GM19455 (cell line): ENCODE results near the gene CMKLR1.

ENCODE experiments used
- ATAC-seq: cut with Tn5 transposase; IDR thresholded peaks from one replicate; pipeline ENCODE4 v1.9.1; 2021; ENCODE audit not compliant: unreplicated experiment

Gene CMKLR1

GRCh38 chr12:108269224-108269623 lies 69.9 kb downstream of the CMKLR1 start:
- ATAC-seq: no peak

GRCh38 chr12:108268397-108268796 lies 70.7 kb downstream of the CMKLR1 start:
- ATAC-seq: no peak

GRCh38 chr12:108267450-108267849 lies 71.7 kb downstream of the CMKLR1 start:
- ATAC-seq: no peak

DNA sequence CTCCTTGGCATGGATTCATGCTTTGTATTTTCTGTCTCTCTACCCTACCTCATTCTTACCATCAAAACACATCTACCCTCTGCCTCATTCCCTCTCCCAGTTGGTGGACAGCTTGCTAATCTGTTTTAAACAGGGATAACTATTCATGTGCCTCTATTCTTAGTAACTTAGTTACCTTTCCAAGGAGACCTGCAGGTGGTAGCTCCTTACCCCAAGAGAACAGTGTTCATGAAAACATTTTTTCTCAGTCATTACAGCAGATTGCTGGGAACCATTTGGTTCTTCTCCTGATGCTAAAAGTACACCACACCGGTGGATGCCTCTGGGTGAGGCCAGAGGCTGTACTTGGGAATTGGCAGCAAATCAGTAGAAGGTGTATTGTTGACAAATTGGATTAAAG lies 73.0 kb downstream of the CMKLR1 start:
- ATAC-seq: no peak

DNA sequence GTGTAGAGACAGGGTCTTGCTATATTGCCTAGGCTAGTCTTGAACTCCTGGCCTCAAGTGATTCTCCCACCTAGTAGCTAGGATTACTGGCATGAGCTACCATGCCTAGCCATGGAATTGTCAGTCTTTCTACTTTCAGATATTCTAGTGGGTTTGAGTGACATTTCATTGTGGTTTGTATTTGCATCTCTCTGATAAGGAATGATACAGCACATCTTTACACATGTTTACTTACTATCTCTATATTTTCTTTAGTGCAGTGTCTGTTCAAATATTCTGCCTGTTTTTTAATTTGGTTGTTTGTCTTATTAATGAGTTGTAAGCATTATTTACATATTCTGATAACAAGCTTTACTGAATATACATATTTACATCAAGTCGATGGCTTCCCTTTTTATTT lies 73.6 kb downstream of the CMKLR1 start:
- no peak for ATAC-seq

DNA sequence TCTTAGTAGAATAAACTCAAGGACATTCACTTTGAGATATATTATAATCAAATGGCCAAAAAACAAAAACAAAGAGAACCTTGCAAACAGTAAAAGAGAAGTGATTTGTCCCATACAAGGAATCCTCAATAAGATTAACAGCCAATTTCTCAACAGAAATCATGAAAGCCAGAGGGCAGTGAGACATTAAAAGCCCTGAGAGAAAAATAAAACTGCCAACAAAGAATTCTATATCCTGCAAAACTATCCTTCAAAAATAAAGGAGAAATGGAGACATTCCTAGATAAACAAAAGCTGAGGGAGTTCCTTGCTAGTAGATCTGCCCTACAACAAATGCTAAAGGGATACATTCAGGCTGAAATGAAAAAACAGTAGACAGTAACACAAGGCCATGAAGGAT lies 78.1 kb downstream of the CMKLR1 start:
- no peak for ATAC-seq

DNA sequence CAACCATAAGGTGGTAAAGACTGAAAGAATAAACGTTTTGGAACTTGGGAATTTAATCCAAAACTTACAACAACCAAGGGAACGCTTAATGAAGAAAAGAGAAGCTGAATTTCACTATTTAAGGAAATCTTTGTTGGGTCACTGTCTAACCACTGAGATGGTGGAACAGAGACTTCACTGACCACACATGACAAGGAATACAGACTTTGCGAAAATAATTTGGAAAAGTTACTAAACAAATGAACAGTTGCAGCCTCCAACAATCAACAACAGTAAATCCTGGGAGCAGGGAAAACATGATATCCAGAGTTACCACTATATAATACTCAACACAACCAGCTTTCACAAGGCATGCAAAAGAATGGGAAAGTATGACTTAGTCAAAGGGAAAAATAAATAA lies 79.1 kb downstream of the CMKLR1 start:
- ATAC-seq: no peak

DNA sequence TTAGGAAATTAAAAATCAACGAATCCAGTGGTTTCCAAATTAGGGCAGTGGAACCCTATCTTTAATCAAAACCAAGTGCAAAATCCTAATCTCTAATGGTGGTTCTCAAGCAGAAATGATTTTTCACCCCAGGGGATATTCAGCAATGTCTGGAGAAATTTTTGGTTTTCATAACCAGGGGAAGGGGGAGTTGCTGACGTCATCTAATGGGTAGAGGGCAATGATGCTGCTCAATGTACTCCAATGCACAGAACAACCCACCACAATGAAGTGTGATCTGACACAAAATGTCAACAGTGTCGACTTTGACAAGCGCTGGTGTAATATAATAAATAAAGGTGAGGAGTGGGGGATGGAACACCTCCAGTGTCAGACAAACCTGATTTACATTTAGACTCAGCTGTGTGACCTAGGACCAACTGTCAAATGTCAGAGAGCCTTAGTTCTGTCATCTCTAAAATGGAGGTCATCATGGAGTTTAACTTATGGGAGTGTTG lies 81.5 kb downstream of the CMKLR1 start:
- ATAC-seq: no peak

GRCh38 chr12:108257004-108257403 lies 82.1 kb downstream of the CMKLR1 start:
- no peak for ATAC-seq

DNA sequence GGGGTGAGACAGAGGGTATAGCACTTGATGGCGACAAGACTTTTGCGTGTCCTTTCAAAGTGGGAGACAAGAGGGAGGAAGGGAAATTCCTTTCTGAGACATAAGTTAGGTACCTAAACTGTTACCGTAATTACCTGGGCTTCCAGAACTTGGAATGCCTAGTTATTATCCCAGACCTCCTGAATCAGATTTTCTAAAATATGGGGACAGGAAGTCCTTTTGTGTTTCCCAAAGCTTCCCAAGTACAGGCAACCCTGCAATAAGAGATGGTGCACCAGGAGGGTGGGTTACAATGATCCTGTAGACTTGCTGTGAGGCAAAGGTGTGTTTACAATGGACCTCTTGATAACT lies 83.9 kb downstream of the CMKLR1 start:
- ATAC-seq: no peak

DNA sequence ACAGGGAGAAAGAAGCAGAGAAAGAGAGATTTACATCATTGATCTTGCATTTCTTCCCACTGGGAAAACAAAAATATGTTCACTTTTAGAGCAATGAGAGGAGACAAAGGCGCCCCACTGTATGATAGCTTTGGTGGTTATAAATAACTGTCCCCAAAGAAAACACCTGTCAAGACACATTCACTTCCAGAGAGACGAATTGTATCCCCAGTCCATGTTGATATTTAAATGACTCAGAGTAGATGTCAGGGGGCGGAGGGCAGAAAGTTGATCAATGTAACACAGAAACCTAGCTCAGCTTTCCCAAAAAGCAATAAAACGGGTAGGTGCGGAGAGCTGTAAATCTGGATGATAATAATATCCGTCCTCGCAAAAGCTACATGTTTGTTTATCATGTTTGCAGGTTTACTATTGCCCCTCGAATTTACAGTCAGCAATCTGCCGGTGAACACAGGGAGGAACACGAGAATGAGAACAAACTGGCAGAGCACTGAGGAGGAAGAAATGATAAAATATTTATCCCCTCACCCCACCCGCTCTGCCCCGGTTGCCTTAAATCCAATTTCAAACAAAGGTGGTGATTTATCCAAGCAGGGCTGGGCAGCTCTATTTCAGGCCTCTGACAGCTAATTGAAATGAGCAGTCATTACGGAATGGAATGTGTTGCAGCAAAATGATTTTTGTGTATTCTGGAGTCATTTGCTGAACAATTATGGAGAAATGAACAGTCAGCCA lies 84.4 kb downstream of the CMKLR1 start:
- no peak for ATAC-seq

DNA sequence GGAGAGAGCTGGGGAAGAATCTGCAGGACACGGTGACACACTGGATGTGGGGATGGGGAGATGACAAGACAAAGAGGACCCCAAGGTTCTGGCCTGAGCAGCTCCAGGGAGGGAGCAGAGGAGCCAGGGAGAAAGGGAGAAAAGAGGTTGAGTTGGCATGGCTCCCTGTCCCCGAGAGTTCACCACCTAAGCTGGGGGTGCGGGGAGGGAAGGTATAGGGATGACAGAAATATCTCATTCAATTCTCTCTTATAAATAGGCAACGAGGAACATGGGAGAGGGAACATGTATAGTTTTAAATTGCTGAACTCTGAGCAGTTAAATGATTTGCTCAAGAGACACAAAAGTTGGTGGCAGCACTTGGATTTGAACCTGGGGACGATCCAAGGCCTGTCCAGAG lies 85.1 kb downstream of the CMKLR1 start:
- ATAC-seq: no peak

- ATAC-seq: no peak
These were observed 85.6 kb downstream of the CMKLR1 start for GRCh38 chr12:108253540-108253939.

DNA sequence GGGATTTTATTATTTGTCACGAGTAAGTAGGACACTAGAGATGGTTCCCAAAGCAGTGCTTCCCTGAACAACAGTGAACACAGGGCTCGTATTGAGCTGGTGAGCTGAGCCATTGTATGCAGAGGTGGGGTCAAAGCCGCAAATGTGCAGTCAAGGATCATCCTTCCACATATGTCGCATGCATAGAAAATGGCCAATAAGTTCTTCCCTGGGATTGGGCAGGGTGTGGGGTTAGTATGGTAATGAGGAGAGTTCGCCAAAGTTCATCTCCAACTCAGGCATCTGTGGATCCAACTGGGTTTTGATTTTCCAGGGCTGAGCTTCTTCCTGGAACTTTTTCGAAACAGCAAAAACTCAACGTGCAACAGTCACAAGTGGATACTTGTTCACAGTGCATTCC lies 86.6 kb downstream of the CMKLR1 start:
- ATAC-seq: no peak

DNA sequence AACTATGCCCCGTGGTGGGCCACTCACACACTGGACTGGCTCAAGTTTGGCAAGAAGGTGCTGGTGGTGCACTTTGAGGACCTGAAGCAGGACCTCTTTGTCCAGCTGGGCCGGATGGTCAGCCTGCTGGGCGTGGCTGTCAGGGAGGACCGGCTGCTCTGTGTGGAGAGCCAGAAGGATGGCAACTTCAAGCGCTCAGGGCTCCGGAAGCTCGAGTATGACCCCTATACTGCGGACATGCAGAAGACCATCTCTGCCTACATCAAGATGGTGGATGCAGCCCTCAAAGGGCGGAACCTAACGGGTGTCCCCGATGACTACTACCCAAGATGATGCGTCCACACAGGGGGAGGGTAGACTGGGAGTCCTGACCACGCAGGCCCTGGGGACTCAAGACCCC lies 91.1 kb downstream of the CMKLR1 start:
- ATAC-seq: no peak

DNA sequence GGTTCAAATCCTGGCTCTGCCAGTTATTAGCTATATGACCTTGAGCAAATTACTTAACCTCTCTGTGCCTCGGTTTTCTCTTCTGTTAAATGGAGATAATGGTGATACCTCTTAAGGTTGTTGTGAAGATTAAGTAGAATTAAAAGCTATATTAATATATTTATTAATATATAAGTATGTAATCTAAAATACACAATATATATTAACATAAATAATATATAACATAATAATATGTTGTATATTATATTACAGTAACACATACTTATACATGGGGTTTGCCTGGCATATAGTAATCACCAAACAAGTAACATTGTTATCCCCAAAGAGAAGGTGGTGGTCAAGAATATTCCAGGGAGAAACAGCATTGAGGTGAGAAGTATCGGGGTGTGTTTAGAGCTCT lies 92.0 kb downstream of the CMKLR1 start:
- no peak for ATAC-seq

DNA sequence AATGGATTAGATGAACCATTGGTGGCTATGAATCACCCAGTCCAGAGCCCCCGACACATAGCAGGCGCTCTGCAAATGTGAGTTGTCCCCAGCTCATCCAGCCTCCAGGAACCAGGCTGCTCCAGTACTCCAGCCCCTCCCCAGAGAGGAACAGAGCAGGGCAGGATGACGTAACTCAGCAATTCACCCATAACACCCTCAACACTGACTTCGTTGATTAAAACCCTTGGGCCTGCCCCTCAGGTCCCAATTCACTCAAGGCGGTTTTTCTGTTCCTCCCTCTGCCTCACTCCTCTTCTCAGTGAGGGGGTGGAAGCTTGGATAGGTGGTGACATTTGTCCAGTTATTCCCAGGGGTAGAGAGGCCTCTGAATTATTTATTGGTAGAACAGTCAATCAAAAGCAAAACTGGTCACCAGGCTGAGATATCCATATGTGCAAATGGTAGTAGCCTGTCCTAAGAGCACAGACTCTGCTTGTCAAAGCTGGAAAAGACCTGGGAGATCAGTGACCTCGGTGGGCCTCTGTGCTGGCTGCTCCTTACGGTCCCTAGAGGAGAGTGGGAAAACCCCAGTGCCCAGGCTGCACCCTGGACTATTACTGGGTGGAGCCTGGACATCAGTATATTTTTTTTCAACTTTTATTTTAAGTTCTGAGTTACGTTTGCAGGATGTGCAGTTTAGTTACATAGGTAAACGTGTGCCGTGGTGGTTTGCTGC lies 97.0 kb downstream of the CMKLR1 start:
- no peak for ATAC-seq

- no peak for ATAC-seq
These were observed 98.2 kb downstream of the CMKLR1 start for GRCh38 chr12:108240928-108241327.

- ATAC-seq: no peak
These were observed 98.9 kb downstream of the CMKLR1 start for GRCh38 chr12:108240027-108240785.

DNA sequence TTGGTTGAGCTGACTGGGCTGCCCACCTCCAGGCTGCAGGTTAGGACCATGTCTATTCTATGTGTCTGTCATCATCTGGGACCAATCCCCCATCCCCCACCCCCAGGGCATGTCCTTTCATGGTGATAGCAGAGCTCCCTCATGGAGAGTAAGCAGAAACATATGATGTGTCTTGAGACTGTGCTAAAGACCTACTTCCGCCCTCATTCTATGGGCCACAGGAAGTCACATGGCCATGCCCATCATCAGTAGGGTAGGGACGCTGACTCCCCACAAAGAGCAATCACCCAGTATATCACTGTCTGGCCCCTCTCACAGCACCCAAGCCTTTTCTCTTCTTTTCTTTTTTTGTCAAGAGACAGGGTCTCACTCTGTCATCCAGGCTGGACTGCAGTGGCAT lies 99.7 kb downstream of the CMKLR1 start:
- no peak for ATAC-seq

- no peak for ATAC-seq
These were observed 100.6 kb downstream of the CMKLR1 start for GRCh38 chr12:108238474-108238873.
